ENCODE data around the gene NAV2.

GRCh38 chr11:19819148-19819547 lies 106.5 kb downstream of the NAV2 start:
- TF ChIP-seq CTCF (IDR thresholded peaks at IDR 0.05 in 8 of 11, conservative IDR thresholded peaks at IDR 0.05 in 3 of 11) (no peak), POLR2A (IDR thresholded peaks at IDR 0.05) (no peak)
